Mammary epithelial cell (primary cell): Measurements from ENCODE around the gene CAPN13.

Source experiments
- EZH2 ChIP-seq: IDR thresholded peaks from 2 replicates; pipeline ENCODE4 v1.6.1; 2012; ENCODE audit warnings: low read length, inconsistent platforms, borderline replicate concordance
- TF ChIP-seq, protein P1 (sequence below), 2 donors: IDR thresholded peaks in 1 of 2; conservative IDR thresholded peaks in 1 of 2; 2 replicates each; pipeline ENCODE4 v1.5.1; 2011 to 2012; ENCODE audit warnings: inconsistent platforms in 2 of 2, low read length in 2 of 2, mild to moderate bottlenecking in 2 of 2, control low read depth in 1 of 2, low read depth in 1 of 2; ENCODE audit not compliant: insufficient read depth in 1 of 2; ENCODE audit errors: extremely low read depth in 1 of 2

DNA sequence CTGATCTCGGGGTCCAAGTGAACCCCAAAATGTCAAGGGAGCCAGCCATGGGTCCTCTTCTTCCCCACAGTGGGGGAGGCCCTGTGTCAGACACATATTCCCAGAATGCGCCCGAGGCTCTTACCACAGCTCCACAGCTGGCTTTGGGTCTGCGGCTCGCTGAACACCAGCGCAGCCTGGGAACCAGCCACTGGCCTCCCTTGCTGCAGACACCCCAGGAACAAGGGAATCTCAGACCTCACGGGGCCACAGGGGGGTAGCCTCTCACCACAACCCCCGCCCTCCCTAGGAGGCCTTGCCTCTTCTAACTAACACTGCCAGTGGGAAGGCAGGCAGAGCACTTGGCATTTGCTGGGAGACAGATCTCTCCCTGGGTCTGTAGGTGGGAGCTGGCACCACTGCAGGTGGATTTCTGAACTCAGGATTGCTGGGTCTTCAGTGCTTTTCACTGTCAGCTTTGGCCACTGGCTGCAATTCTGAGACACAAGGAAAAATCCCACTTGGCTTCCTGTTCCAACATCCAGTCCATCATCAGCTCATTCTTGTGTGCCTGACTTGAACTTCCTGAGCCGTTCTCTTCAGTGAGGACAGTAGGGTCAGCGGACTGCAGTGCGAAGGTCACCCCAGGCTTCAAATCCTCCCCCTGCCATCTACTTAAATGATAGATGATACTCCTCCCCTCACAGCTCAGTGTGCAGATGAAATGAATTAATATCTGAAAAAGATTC lies 128.7 kb downstream of the CAPN13 start:
- TF ChIP-seq, protein P1, sequence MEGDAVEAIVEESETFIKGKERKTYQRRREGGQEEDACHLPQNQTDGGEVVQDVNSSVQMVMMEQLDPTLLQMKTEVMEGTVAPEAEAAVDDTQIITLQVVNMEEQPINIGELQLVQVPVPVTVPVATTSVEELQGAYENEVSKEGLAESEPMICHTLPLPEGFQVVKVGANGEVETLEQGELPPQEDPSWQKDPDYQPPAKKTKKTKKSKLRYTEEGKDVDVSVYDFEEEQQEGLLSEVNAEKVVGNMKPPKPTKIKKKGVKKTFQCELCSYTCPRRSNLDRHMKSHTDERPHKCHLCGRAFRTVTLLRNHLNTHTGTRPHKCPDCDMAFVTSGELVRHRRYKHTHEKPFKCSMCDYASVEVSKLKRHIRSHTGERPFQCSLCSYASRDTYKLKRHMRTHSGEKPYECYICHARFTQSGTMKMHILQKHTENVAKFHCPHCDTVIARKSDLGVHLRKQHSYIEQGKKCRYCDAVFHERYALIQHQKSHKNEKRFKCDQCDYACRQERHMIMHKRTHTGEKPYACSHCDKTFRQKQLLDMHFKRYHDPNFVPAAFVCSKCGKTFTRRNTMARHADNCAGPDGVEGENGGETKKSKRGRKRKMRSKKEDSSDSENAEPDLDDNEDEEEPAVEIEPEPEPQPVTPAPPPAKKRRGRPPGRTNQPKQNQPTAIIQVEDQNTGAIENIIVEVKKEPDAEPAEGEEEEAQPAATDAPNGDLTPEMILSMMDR (conservative IDR thresholded peaks at IDR 0.05 in 1 of 2, IDR thresholded peaks at IDR 0.05 in 1 of 2; ENCODE audit: extremely low read depth in 1 of 2, insufficient read depth in 1 of 2, low read depth in 1 of 2, low read length in 2 of 2), result no peak
- TF ChIP-seq EZH2, result no peak
